ENCODE measurements around the gene PAFAH1B1.

- TF ChIP-seq CREB1 (IDR thresholded peaks at IDR 0.05; ENCODE audit: low read depth) (no peak), CEBPB (IDR thresholded peaks at IDR 0.05) (peak; percentile 73), TEAD4 (IDR thresholded peaks at IDR 0.05) (peak; percentile 60; the same call in 1 of the 2 replicates), YY1 (IDR thresholded peaks at IDR 0.05; ENCODE audit: low read depth) (no peak), EP300 (IDR thresholded peaks at IDR 0.05; ENCODE audit: borderline replicate concordance) (no peak; the same call in 1 of the 2 replicates), MAX (IDR thresholded peaks at IDR 0.05) (0 out of 2 replicates have a peak, but pooled peaks have one; percentile 22), TAF1 (IDR thresholded peaks at IDR 0.05; ENCODE audit: low read depth) (no peak), USF1 (IDR thresholded peaks at IDR 0.05) (no peak), NFIC (IDR thresholded peaks at IDR 0.05) (no peak), REST (IDR thresholded peaks at IDR 0.05; ENCODE audit: low read depth) (no peak)
Measured at GRCh38 chr17:2564877-2565276, 28.6 kb upstream of the PAFAH1B1 start.

Measured in Ishikawa (cell line).